Osteocyte (in vitro differentiated cells): ENCODE measurements around the gene RHOT1. TPM values are rescaled to one million over a fixed set of nuclear protein-coding genes. Genes with fewer than 3 reads are reported as not detected.
A peak's percentile ranks its signal among the peaks of the same experiment; 100 is the strongest.
"Not testable (repeated sequence)": the region's sequence is repeated elsewhere in the genome, so short reads cannot be mapped to it uniquely, and the experiment has no call there.

Source experiments
- DNase-seq: peaks from one replicate; pipeline ENCODE4 v3.0.0; 2021; ENCODE audit warnings: mixed read lengths; ENCODE audit not compliant: unreplicated experiment; ENCODE audit errors: extremely low spot score
- H3K27ac Mint-ChIP-seq: one replicate; pipeline ENCODE4 v1.8.0; 2021; ENCODE audit warnings: mild to moderate bottlenecking, mixed read lengths; ENCODE audit not compliant: unreplicated experiment
- H3K27me3 Mint-ChIP-seq: one replicate; pipeline ENCODE4 v1.8.0; 2021; ENCODE audit warnings: mixed read lengths; ENCODE audit not compliant: unreplicated experiment
- H3K36me3 Mint-ChIP-seq: one replicate; pipeline ENCODE4 v1.8.0; 2021; ENCODE audit warnings: mixed read lengths; ENCODE audit not compliant: unreplicated experiment
- H3K4me1 Mint-ChIP-seq: one replicate; pipeline ENCODE4 v1.8.0; 2021; ENCODE audit warnings: mixed read lengths; ENCODE audit not compliant: unreplicated experiment
- H3K4me3 Mint-ChIP-seq: one replicate; pipeline ENCODE4 v1.8.0; 2021; ENCODE audit warnings: mild to moderate bottlenecking, moderate library complexity, mixed read lengths; ENCODE audit not compliant: unreplicated experiment
- H3K9me3 Mint-ChIP-seq: one replicate; pipeline ENCODE4 v1.8.0; 2021; ENCODE audit warnings: mixed read lengths; ENCODE audit not compliant: unreplicated experiment
- CTCF ChIP-seq: fragments of 200-600 bp; sonication (generic); IDR thresholded peaks from 2 replicates; pipeline ENCODE4 v1.5.0; 2021; ENCODE audit warnings: antibody characterized with exemption, mild to moderate bottlenecking, moderate library complexity
- total RNA-seq: library from RNA; stranded (reverse); gene quantifications from 2 replicates; pipeline ENCODE4 v1.2.1, GENCODE V29; 2021

RHOT1 gene
- total RNA-seq, 1 donor from 2014 or later = 32.2 TPM

- Mint-ChIP-seq H3K4me1 (peaks cover 21% of the 10 kb centered on the region), H3K27ac (no peak overlapping the region), H3K4me3 (no peak overlapping the region), H3K27me3 (no peaks in the 10 kb centered on the region), H3K36me3 (peaks cover 13% of the 10 kb centered on the region), H3K9me3 (no peaks in the 10 kb centered on the region)
- TF ChIP-seq CTCF = no peak
- DNase-seq = no peak
Measured at GRCh38 chr17:32160526-32160925, 18.2 kb downstream of the RHOT1 start.

- Mint-ChIP-seq H3K4me1 (peaks cover 21% of the 10 kb centered on the region), H3K4me3 (no peak overlapping the region), H3K36me3 (peaks cover 13% of the 10 kb centered on the region), H3K9me3 (no peaks in the 10 kb centered on the region), H3K27ac (no peak overlapping the region), H3K27me3 (no peaks in the 10 kb centered on the region)
- no peak for TF ChIP-seq CTCF
- DNase-seq = no peak
Measured at GRCh38 chr17:32161029-32161428, 18.7 kb downstream of the RHOT1 start.

- no peak for TF ChIP-seq CTCF
- Mint-ChIP-seq H3K27me3 (no peaks in the 10 kb centered on the region), H3K4me3 (no peak overlapping the region), H3K4me1 (peaks cover 21% of the 10 kb centered on the region), H3K27ac (peak overlapping the region; percentile 48), H3K9me3 (peaks cover 6% of the 10 kb centered on the region), H3K36me3 (peaks cover 17% of the 10 kb centered on the region)
- DNase-seq = no peak
Measured at GRCh38 chr17:32161506-32162365, 19.4 kb downstream of the RHOT1 start.

GRCh38 chr17:32174889-32175288 lies 32.6 kb downstream of the RHOT1 start:
- no peak for TF ChIP-seq CTCF
- Mint-ChIP-seq H3K4me1 (no peaks in the 10 kb centered on the region), H3K36me3 (peaks cover 36% of the 10 kb centered on the region), H3K27ac (no peak overlapping the region), H3K9me3 (no peaks in the 10 kb centered on the region), H3K4me3 (no peak overlapping the region), H3K27me3 (no peaks in the 10 kb centered on the region)
- no peak for DNase-seq

- not testable (repeated sequence) for DNase-seq, H3K9me3 Mint-ChIP-seq, H3K27ac Mint-ChIP-seq, H3K4me3 Mint-ChIP-seq, H3K27me3 Mint-ChIP-seq, H3K4me1 Mint-ChIP-seq
- peaks cover 47% of the 10 kb centered on the region for H3K36me3 Mint-ChIP-seq
Measured at GRCh38 chr17:32178679-32179078, 36.4 kb downstream of the RHOT1 start.

- not testable (repeated sequence) for H3K9me3 Mint-ChIP-seq, DNase-seq, H3K27me3 Mint-ChIP-seq, H3K4me3 Mint-ChIP-seq, H3K4me1 Mint-ChIP-seq, H3K27ac Mint-ChIP-seq
- H3K36me3 Mint-ChIP-seq = peaks cover 49% of the 10 kb centered on the region
Measured at GRCh38 chr17:32179103-32179502, 36.8 kb downstream of the RHOT1 start.

- H3K36me3 Mint-ChIP-seq = peaks cover 50% of the 10 kb centered on the region
- DNase-seq, H3K4me1 Mint-ChIP-seq, H3K9me3 Mint-ChIP-seq, H3K4me3 Mint-ChIP-seq, H3K27me3 Mint-ChIP-seq, H3K27ac Mint-ChIP-seq: not testable (repeated sequence)
Measured at GRCh38 chr17:32179526-32179925, 37.2 kb downstream of the RHOT1 start.

- H3K4me3 Mint-ChIP-seq, DNase-seq, H3K4me1 Mint-ChIP-seq, H3K27me3 Mint-ChIP-seq, H3K9me3 Mint-ChIP-seq, H3K27ac Mint-ChIP-seq: not testable (repeated sequence)
- peaks cover 44% of the 10 kb centered on the region for H3K36me3 Mint-ChIP-seq
Measured at GRCh38 chr17:32180262-32180661, 38.0 kb downstream of the RHOT1 start.
